Karpas-422 (cell line): ENCODE measurements around the gene EPB41L2. TPM values are rescaled to one million over a fixed set of nuclear protein-coding genes. Genes with fewer than 3 reads are reported as not detected.

Experiments
- DNase-seq: peaks from one replicate; pipeline ENCODE4 v3.0.0-alpha.2; 2015
- H2AFZ ChIP-seq: fragments of 200-600 bp; sonication (generic); 2 replicates; pipeline ENCODE4 v1.6.1; 2014; ENCODE audit warnings: antibody characterized with exemption, low read length, mixed read lengths
- H3K27ac ChIP-seq: fragments of 200-600 bp; sonication (generic); 2 replicates; pipeline ENCODE4 v1.5.1; 2014; ENCODE audit warnings: mild to moderate bottlenecking, low read length, moderate library complexity
- H3K27me3 ChIP-seq: fragments of 200-600 bp; sonication (generic); 2 replicates; pipeline ENCODE4 v1.6.1; 2014; ENCODE audit warnings: low read length, mixed read lengths
- H3K36me3 ChIP-seq: fragments of 200-600 bp; sonication (generic); 2 replicates; pipeline ENCODE4 v1.6.1; 2014; ENCODE audit warnings: low read length, mixed read lengths; ENCODE audit not compliant: insufficient read depth
- H3K4me1 ChIP-seq: fragments of 200-600 bp; sonication (generic); 2 replicates; pipeline ENCODE4 v1.6.1; 2014; ENCODE audit warnings: mild to moderate bottlenecking, low read length, mixed read lengths
- H3K4me2 ChIP-seq: fragments of 200-600 bp; sonication (generic); 2 replicates; pipeline ENCODE4 v1.6.1; 2014; ENCODE audit warnings: low read length, low read depth, mild to moderate bottlenecking; ENCODE audit not compliant: poor library complexity, severe bottlenecking
- H3K4me3 ChIP-seq: fragments of 200-600 bp; sonication (generic); 2 replicates; pipeline ENCODE4 v1.5.1; 2014; ENCODE audit warnings: mild to moderate bottlenecking, antibody characterized with exemption, low read length, mixed read lengths
- H3K79me2 ChIP-seq: fragments of 200-600 bp; sonication (generic); 2 replicates; pipeline ENCODE4 v1.6.1; 2014; ENCODE audit warnings: mild to moderate bottlenecking, low read length, mixed read lengths
- H3K9ac ChIP-seq: fragments of 200-600 bp; sonication (generic); 2 replicates; pipeline ENCODE4 v1.6.0; 2014; ENCODE audit warnings: low read length
- H3K9me2 ChIP-seq: fragments of 200-600 bp; sonication (generic), shearing (Covaris generic); replicated peaks from 2 replicates; pipeline ENCODE4 v1.6.0; 2014; ENCODE audit warnings: mild to moderate bottlenecking, low read length, moderate library complexity; ENCODE audit not compliant: insufficient read depth
- H3K9me3 ChIP-seq: fragments of 300-700, 200-600 bp; sonication (generic); 2 replicates; pipeline ENCODE4 v1.6.1; 2014; ENCODE audit warnings: low read length, mixed read lengths
- H4K20me1 ChIP-seq: fragments of 200-600 bp; sonication (generic); 2 replicates; pipeline ENCODE4 v1.6.1; 2014; ENCODE audit warnings: mild to moderate bottlenecking, antibody characterized with exemption, low read length, low read depth; ENCODE audit not compliant: insufficient read depth
- total RNA-seq: library from RNA; depleted of rRNA; stranded (reverse); fragments of >200 nt; shearing (Covaris generic); gene quantifications from 2 replicates; pipeline ENCODE4 v1.2.3, GENCODE V29; 2014; ENCODE audit warnings: low replicate concordance

The EPB41L2 gene
- total RNA-seq, 1 experiment from 2014 or later = 1.7 TPM

DNA sequence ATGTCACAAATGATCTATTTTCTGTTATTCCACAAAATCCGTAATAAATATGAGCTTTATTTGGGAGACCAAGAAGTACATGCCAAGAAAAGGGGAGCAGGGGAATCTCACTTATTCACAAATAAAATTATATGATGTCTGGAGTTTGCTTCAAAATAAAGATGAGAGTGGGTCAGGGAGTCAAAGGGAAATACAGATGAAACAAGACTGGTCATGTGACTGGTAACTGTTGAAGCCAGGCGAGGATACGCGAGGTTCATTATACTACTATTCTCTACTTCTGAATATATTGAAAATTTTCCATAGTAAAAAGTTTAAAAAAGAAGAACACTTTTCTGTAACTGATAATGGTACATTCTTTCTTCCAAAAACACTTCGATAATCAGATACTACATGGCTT is 14.6 kb downstream of the EPB41L2 start:
- H3K9me2 ChIP-seq = no peaks in the 10 kb centered on the region
- no peaks in the 10 kb centered on the region for H3K36me3 ChIP-seq
- no peak overlapping the region for H2AFZ ChIP-seq
- no peak overlapping the region for H3K4me2 ChIP-seq
- no peak for DNase-seq
- no peaks in the 10 kb centered on the region for H3K9me3 ChIP-seq
- H3K4me1 ChIP-seq = no peaks in the 10 kb centered on the region
- H3K27ac ChIP-seq = no peak overlapping the region
- no peak overlapping the region for H3K9ac ChIP-seq
- no peaks in the 10 kb centered on the region for H3K79me2 ChIP-seq
- no peaks in the 10 kb centered on the region for H4K20me1 ChIP-seq
- no peak overlapping the region for H3K4me3 ChIP-seq
- H3K27me3 ChIP-seq = no peaks in the 10 kb centered on the region

DNA sequence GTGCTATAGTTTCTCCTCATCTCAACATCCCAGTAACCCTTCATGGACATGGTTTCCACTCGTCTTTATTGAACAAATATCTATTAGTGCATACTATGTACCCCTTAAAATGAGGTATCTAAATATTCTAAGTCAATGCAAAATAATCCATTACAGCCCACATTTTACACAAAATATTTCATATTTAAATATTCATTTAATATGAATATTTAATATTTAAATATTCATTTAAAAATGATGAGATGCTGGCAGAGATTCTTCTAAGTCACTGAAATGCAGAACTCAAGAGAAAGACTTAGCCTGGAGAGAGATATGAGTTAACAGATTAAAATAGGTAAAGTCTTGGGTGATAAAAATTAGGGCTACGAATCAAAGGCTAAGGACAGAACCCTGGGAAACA is 17.9 kb downstream of the EPB41L2 start:
- H3K36me3 ChIP-seq = no peaks in the 10 kb centered on the region
- no peak overlapping the region for H3K4me3 ChIP-seq
- no peaks in the 10 kb centered on the region for H3K9me2 ChIP-seq
- H4K20me1 ChIP-seq = no peaks in the 10 kb centered on the region
- no peaks in the 10 kb centered on the region for H3K27me3 ChIP-seq
- H3K9me3 ChIP-seq = no peaks in the 10 kb centered on the region
- no peak overlapping the region for H2AFZ ChIP-seq
- H3K4me1 ChIP-seq = no peaks in the 10 kb centered on the region
- H3K27ac ChIP-seq = no peak overlapping the region
- DNase-seq = no peak
- H3K4me2 ChIP-seq = no peak overlapping the region
- H3K79me2 ChIP-seq = no peaks in the 10 kb centered on the region
- no peak overlapping the region for H3K9ac ChIP-seq

- Histone ChIP-seq H3K4me3 (no peak overlapping the region), H3K9me3 (no peaks in the 10 kb centered on the region), H3K4me1 (no peaks in the 10 kb centered on the region), H3K9me2 (no peaks in the 10 kb centered on the region), H3K27ac (no peak overlapping the region), H2AFZ (no peak overlapping the region), H3K4me2 (no peak overlapping the region), H3K79me2 (no peaks in the 10 kb centered on the region), H3K36me3 (no peaks in the 10 kb centered on the region), H3K9ac (no peak overlapping the region), H4K20me1 (no peaks in the 10 kb centered on the region), H3K27me3 (no peaks in the 10 kb centered on the region)
- DNase-seq = no peak
These were observed 19.1 kb downstream of the EPB41L2 start for GRCh38 chr6:131043902-131044447.

GRCh38 chr6:131042664-131043063 is 20.4 kb downstream of the EPB41L2 start:
- H3K4me1 ChIP-seq = no peaks in the 10 kb centered on the region
- H3K79me2 ChIP-seq = no peaks in the 10 kb centered on the region
- no peaks in the 10 kb centered on the region for H4K20me1 ChIP-seq
- H3K4me2 ChIP-seq = no peak overlapping the region
- no peak overlapping the region for H2AFZ ChIP-seq
- H3K9ac ChIP-seq = no peak overlapping the region
- no peaks in the 10 kb centered on the region for H3K9me3 ChIP-seq
- no peaks in the 10 kb centered on the region for H3K27me3 ChIP-seq
- DNase-seq = no peak
- no peak overlapping the region for H3K4me3 ChIP-seq
- no peak overlapping the region for H3K27ac ChIP-seq
- no peaks in the 10 kb centered on the region for H3K9me2 ChIP-seq
- no peaks in the 10 kb centered on the region for H3K36me3 ChIP-seq

GRCh38 chr6:131041814-131042213 is 21.2 kb downstream of the EPB41L2 start:
- DNase-seq = no peak

DNA sequence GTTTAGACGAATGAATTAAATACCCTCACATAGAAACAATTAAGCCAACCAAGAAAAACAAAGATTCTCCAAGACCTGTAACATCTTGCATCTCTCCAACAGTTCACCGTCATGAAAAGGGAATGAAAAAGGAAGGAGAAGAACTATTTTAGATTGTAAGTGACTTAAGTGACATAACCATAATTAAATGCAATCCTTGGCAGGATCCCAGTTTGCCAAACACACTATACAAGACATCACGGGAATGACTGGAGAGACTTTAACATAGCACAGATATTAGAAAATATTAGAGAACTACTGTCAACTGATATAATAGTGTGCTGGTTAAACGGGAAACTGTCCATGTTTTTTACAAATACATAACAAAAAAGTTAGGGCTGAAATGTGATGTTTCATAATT is 22.2 kb downstream of the EPB41L2 start:
- H3K4me3 ChIP-seq = no peak overlapping the region
- no peaks in the 10 kb centered on the region for H3K9me3 ChIP-seq
- no peak for DNase-seq
- H3K4me1 ChIP-seq = no peaks in the 10 kb centered on the region
- no peak overlapping the region for H3K27ac ChIP-seq
- H3K9me2 ChIP-seq = no peaks in the 10 kb centered on the region
- no peak overlapping the region for H3K9ac ChIP-seq
- H4K20me1 ChIP-seq = no peaks in the 10 kb centered on the region
- H3K27me3 ChIP-seq = no peaks in the 10 kb centered on the region
- no peaks in the 10 kb centered on the region for H3K36me3 ChIP-seq
- H2AFZ ChIP-seq = no peak overlapping the region
- no peak overlapping the region for H3K4me2 ChIP-seq
- no peaks in the 10 kb centered on the region for H3K79me2 ChIP-seq

More at GRCh38 chr6:131041814-131042213, 21.2 kb downstream of the EPB41L2 start:
- no peak overlapping the region for H3K9ac ChIP-seq
- H4K20me1 ChIP-seq = no peaks in the 10 kb centered on the region
- H3K4me1 ChIP-seq = no peaks in the 10 kb centered on the region
- H3K4me3 ChIP-seq = no peak overlapping the region
- H3K36me3 ChIP-seq = no peaks in the 10 kb centered on the region
- no peaks in the 10 kb centered on the region for H3K27me3 ChIP-seq
- H2AFZ ChIP-seq = no peak overlapping the region
- H3K9me2 ChIP-seq = no peaks in the 10 kb centered on the region
- H3K27ac ChIP-seq = no peak overlapping the region
- no peaks in the 10 kb centered on the region for H3K79me2 ChIP-seq
- no peaks in the 10 kb centered on the region for H3K9me3 ChIP-seq
- no peak overlapping the region for H3K4me2 ChIP-seq

DNA sequence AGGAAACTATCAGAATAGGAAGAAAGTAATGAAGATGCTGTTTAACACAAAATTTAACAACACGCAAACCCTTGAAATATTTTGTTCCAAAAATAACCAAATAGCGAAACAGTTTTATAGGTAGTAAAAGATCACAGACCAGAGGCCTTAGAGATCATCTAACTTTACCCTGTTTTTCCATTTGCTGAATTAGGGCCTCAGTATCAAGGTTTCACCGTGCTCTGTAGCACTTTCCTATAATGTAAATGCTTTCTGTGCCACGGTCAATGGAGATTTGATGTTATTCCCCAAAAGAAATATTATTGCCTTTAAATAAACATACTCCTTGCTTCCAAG is 23.7 kb downstream of the EPB41L2 start:
- Histone ChIP-seq H3K27ac (no peak overlapping the region), H3K79me2 (no peaks in the 10 kb centered on the region), H3K36me3 (no peaks in the 10 kb centered on the region), H3K4me3 (no peak overlapping the region), H4K20me1 (no peaks in the 10 kb centered on the region), H2AFZ (no peak overlapping the region), H3K9ac (no peak overlapping the region), H3K9me3 (no peaks in the 10 kb centered on the region), H3K9me2 (no peaks in the 10 kb centered on the region), H3K4me2 (no peak overlapping the region), H3K4me1 (no peaks in the 10 kb centered on the region), H3K27me3 (no peaks in the 10 kb centered on the region)
- no peak for DNase-seq

DNA sequence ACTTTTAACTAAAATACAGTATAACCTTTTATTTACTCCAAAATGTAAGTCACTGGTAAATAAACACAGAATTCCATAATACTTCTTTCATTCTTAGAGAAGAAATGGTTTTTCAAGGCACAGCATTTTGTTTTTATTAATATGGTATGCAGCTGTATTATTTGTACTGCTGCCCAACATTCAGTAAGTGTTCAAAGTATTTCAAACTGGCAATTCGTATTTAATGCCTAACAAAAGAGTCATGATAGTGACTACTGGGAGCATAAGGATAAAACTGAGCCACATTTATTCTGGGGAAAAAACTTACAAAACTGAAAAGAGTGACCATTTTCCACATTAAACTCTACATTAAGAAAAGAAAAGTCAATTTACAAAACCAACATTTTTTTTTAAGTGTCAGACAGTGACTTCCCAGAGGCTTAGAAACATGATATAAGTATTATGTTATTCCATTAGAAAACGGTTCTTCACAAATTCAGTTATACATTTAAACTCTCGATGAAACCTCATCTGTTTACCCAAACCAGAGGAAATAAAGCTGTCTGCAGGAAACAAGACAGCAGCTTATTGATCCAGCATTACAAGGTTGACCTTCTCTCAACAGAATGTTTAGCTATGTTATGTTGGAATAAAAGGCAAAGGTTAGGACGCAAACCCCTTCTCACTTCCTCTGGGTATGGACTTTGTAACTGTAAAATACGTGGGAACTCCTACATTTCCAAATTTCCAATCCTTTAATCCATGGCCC is 24.3 kb downstream of the EPB41L2 start:
- H3K36me3 ChIP-seq = no peaks in the 10 kb centered on the region
- no peaks in the 10 kb centered on the region for H3K9me2 ChIP-seq
- H4K20me1 ChIP-seq = no peaks in the 10 kb centered on the region
- no peak overlapping the region for H3K4me3 ChIP-seq
- H3K4me1 ChIP-seq = no peaks in the 10 kb centered on the region
- H3K9me3 ChIP-seq = no peaks in the 10 kb centered on the region
- no peak overlapping the region for H3K9ac ChIP-seq
- no peaks in the 10 kb centered on the region for H3K27me3 ChIP-seq
- H2AFZ ChIP-seq = no peak overlapping the region
- no peak for DNase-seq
- H3K27ac ChIP-seq = no peak overlapping the region
- no peaks in the 10 kb centered on the region for H3K79me2 ChIP-seq
- no peak overlapping the region for H3K4me2 ChIP-seq
